GM19372 (cell line): Measurements from ENCODE around the gene TEX29.

ENCODE experiments used
- ATAC-seq: cut with Tn5 transposase; IDR thresholded peaks from one replicate; pipeline ENCODE4 v1.9.1; 2021; ENCODE audit warnings: mild to moderate bottlenecking, low read depth, moderate library complexity; ENCODE audit not compliant: unreplicated experiment

TEX29 gene

DNA sequence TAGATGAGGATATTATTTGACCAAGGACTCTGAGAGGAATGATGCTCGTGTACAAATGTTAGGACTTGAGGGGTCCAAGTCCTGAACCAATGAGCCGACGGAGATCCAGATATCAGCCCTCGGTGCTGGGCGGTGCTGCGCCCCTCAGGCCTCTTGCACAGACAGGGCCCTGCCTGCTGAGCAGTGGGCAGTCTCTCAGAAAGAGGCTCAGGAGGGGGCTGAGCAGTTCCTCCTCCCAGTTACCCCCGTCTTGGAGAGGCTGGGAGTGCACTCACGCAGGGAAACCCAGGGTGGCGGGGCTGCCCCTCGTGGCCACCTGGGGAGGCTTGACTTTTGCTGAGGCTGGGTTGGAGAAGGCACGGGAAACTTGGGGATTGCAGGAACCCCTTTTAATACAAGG is 18.4 kb downstream of the TEX29 start:
- no peak for ATAC-seq

DNA sequence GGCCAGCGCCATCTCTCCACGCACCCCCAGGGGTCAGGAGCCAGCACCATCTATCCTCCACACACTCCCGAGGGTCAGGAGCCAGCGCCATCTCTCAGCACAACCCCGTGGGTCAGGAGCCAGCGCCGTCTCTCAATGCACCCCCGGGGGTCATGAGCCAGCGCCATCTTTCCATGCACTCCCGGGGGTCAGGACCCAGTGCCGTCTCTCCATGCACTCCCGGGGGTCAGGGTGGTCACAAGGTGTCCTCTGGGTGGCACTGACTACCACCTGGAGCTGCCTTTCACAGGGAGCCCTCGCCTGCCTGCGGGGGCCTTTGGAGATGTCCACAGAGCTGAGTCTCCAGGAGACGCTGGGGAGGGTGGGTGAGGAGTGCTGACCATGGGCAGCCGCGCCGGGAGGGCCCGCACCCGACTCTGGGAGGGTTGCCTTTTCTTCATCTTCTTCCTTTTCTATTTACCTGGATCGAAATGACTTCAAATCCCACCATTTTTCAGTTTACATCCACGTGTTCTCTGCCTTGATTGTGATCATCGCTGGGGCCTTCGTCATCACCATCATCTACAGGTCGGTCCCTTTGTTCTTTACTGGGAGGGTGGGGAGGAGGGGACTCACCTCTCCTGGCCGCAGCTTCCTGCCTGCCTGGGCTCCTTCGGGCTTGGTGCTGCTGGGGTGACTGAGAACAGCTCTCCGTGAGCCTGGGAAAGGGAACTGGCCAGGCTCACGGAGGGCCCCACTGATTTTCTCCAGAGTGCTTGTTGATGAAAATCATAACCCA is 19.1 kb downstream of the TEX29 start:
- ATAC-seq: no peak

DNA sequence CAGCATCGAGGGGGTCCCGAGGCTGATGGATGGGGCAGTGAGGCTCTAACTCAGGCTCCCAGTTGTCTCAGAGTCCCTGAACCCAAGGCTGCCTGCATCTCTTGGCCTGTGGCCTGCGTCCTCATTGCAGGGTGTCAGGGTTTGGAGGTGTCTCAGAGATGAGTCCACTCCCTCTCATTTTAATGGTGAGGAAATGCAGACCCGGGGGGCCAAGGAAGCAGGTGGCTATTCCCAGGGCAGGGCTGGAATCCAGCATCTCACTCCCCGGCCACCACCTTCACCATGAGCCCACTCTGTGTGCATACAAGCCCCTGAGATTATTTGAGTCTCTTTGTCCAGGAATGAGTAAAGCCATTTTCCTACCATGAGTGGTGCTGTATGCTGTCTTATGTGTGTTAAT is 21.4 kb downstream of the TEX29 start:
- no peak for ATAC-seq

DNA sequence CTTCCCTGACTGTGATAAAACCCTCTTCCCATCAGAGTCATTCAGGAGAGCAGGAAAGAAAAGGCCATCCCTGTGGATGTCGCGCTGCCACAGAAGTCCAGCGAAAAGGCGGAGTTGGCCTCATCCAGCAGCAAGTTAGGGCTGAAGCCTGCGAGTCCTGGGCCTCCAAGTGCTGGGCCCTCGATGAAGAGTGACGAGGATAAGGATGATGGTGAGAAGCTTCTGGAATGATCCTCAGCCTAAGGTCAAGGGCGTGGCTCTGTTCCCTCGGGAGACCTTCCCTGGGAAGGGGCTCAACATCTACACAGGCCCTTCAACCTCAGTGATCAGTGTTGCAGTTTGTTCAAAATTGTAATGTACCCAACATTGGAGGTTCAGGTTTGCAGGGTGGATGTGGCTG is 22.3 kb downstream of the TEX29 start:
- no peak for ATAC-seq

DNA sequence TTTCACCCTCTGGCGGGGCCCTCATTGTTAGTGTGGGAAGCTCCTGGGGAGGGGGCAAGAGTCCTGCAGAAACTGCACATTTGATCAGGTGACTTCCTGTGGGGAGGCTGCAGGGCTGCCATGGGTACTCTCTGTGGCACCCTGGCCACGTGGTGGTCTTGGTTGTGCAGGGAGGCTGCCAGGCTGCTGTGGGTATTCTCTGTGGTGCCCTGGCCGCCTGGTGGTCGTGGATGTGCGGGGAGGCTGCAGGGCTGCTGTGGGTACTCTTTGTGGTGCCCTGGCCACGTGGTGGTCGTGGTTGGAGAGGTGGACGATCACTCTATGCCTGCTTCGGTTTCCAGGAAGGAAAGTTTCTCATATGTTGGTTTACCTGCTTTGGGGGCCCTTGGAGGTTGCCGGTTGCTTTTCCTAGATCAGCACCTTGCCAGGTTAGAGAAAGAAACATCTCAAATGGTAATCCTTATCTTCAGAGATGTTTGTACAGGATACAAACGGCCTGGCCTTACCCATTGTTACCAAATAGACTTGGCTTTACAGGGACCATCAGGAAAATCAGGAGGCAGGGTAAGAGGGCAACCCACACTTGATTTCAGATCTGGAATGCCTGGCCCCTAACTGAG is 22.9 kb downstream of the TEX29 start:
- no peak for ATAC-seq

DNA sequence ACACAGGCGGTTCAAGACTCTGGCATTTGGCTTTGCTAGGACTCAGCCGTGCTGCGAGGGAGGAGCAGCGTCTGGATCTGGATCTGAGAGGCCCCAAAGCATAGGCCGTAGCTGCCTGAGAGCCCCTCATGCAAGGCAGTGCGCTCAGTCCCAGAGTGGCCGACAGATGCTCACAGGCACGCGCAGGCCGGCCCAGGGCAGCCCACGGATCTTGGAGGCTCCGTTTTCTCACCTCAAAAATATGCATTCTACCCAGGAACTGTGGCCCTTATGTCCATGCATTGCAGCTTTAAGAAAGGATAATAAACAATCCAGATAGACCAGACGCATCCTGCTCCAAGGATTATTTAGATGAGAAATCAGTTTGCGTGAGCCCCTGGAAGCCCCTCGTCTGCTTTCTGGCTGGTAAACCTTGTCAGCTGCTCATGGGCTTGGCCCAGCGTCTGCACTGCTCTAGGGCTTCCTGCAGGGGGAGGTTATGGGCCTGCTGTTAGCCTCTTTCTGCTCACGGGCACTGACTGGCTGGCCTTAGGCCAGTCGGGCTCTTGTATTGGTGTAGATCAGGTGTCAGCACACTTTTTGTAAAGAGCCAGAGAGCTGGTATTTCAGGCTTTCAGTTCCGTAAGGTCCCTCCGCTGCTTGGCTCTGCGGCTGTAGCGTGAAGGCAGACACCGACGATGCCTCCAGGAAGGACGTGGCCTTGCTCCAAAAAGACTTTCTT is 24.2 kb downstream of the TEX29 start:
- no peak for ATAC-seq

DNA sequence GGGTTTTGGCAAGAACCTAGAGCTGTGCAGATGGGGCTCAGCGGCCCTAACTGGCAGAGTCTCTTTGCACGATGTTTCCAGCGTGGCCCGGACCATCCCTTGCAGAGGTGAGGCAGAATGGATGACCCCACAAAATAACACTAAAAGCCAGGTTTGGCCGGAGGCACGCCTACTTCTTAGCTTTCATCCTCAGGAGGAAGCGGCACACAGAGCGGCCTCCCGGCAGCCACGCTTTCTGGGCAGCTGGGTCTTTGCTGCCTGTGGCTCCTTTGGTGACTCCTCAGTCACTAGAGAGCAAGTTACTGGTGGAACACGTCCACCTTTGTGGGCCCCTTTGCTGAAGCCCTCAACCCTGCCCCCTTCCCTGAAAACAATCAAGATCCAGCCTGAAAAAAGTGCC is 25.2 kb downstream of the TEX29 start:
- no peak for ATAC-seq

DNA sequence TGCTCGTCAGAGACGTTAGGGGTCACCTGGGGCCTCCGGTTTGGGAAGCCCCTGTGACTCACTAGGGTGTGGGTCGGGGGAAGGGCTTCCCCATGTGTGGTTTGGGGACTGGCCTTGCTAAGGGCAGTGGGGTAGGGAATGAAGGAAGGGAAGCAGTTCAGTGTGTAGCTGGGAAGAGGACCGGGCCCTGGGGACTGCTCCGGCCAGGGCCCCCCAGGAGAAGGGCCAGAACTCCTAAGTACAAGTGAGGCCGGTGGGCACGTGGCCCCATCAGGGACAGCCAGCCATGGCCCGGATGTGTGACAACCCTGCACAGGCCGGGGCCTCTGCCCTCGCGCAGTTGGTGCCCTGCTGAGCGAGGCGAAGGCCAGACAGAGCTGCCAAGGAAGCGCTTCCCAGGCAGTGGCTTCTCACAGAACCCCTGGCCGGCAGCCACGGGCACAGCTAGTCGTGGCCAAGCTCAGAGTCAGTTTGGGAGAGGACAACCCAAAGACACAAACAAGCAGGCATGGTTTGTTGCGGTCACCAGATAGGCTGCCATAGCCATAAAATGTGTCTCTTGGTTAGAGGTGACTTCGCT is 25.7 kb downstream of the TEX29 start:
- ATAC-seq: no peak

DNA sequence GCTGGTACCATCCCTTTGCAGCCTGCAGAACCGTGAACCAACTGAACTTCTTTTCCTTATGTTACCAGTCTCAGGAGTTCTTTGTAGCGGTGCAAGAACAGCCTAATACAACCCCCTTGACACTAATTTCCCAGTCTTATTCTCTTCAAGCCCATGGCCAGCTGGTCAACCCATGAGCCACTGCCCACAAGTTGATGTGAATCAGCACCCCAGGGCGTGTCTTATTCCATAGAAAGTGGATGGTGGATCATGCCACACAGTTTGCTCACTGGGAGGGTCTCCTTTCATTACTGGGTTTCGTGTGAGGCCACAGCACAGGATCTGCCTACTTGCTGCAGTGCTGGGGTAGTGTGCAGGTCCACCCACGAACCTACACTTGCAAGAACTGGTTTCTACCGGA is 27.0 kb downstream of the TEX29 start:
- no peak for ATAC-seq

DNA sequence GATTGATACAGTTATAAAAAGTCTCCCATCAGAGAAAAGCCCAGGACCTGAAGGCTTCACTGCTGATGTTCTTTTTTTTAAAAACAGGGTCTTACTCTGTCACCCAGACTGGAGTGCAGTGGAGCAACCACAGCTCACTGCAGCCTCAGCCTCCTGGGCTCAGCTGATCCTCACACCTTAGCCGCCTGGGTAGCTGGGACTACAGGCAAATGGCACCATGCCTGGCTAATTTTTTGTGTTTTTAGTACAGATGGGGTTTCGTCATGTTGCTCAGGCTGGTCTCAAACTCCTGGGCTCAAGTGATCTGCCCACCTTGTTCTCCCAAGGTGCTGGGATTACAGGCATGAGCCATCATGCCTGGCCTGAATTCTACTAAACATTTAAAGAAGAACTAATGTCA is 33.1 kb downstream of the TEX29 start:
- ATAC-seq: no peak

DNA sequence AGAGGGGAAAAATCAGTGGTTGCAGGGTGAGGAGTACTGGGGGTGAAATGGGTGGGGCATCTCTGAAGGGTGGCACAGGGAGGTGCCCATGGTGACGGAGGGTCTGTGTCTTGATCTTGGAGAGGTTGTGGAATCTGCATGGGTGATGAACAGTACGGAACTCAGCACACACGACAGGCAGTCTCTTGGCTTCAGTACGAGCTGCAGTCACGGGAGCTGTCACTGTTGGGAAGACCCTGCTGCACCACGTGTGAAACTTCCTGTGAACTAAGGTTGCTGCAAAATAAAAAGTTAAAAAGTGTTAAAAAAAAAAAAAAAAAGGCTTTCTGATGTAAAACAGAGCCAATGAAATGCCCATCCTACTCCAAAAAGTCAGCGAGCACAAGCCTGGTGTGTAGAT is 34.3 kb downstream of the TEX29 start:
- ATAC-seq: no peak

DNA sequence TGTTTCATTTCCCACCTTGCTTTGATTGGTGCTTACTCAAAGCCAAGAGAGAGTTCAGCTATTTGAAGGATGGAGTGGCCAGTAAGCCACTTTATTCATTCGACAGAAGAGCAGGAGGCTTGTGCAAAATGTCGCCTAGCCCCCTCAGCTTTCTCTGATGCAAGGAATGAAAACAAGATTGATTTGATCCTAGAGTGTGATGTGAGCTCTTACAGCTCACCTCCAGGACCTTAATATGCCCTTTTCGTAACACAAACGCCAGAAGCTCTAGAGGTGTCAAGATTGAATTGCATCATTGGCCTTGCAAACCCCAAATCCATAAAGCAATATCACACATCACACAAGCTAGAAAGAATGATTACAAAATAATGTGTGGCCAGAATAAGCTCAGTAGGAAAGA is 36.4 kb downstream of the TEX29 start:
- no peak for ATAC-seq

DNA sequence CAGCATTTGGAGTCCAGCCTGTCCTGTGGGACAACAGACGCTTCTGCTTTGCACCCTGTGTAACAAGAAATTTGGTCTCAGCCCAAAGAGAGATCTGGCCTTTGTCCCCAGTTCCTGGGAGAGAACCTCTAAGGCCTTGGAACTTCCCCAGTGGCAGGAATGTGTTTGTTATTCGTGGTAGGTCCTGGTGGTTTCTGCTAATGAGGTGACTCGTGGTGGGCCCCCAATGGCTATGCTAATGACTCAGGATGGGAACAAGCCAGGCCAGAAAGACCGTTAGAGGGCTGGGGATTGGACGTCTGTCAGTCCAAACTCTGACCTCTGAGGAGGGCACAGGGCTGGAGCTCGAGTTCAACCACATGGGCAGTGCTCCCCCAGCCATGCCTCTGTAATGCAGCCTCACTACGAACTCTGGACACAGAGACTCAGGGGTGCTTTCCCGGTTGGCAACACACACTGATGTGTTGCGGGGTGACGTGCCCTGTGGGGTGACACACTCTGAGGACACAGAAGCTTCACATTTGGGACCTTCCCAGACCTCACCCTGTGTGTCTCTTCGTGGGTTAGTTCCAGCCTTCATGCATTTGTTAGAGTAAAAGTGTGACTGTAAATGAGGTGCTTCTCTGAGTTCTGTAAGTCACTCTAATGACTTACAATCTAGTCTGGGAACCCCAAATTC is 38.9 kb downstream of the TEX29 start:
- ATAC-seq: no peak

DNA sequence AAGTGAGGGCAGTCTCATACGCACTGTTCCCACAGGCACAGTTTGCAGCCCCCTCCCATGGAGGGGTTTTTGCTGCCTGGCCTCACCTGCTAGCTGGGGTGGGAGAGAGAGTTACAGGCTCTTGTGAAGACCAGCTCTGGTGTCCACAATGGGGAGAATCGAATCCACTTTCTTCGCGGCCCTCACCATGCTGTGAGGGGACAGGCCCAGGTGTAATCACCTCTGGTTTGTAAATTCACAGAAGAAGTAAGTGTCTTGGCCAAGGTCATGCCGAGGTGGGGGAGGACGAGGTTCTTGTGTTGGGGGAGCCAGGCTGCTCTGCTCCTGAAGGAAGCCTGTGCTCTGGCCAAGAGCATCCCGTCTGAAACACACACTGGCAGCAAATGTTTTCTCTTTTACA is 39.5 kb downstream of the TEX29 start:
- ATAC-seq: no peak

DNA sequence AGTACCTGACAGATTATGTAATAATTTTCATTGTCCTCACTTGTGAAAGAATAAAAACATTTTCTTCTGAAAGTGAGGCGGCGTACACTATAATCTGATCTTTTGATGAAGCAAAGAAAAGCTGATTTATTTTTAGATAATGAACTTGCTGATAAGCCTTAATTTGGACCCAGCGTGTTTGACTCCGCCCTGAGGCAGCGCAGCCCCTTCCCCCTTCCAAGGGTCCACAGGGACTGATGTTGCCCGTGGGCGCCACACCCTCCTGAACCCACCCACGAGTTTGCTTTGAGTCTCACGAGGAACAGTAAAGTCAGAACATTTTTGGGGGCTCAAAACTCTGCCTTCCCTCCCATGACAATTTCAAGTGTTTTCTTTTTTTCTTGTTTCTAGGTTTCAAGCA is 40.0 kb downstream of the TEX29 start:
- no peak for ATAC-seq

DNA sequence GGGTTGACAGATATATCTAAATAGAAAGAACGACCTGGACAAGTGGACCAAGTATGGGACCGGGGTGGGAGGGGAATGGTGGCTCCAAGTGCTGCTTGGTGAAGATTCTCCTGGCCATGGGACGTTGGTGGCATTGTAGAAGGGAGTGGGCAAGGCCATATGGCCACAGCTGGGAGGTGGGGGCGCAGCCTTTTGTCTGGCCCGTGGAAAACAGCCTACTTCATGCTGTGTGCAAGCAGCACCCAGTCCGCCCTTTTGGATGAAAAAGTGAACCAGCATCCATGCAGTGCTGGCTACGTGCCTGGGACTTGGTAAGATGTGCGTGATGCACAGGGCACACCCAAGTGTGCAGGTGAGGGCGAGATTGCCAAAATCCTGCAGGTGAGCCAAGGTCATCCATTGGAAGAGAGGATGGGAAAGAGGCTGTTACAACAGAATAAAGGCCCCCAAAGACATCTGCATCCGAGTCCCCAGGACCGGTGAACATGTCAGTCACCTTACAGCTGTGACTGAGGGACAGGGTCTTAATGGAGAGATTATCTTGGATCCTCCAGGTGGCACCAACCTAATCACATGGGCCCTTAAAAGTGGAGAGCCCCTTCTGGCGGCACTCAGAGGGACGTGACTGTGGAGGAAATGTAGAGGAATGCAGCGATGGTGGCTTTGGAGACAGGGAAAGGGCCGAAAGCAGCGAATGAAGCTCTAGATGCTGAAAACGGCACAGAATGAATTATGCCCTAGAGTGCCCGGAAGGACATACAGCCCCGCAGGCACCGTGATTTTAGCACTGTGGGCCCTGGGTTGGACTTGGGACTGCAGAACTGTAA is 40.8 kb downstream of the TEX29 start:
- ATAC-seq: no peak

DNA sequence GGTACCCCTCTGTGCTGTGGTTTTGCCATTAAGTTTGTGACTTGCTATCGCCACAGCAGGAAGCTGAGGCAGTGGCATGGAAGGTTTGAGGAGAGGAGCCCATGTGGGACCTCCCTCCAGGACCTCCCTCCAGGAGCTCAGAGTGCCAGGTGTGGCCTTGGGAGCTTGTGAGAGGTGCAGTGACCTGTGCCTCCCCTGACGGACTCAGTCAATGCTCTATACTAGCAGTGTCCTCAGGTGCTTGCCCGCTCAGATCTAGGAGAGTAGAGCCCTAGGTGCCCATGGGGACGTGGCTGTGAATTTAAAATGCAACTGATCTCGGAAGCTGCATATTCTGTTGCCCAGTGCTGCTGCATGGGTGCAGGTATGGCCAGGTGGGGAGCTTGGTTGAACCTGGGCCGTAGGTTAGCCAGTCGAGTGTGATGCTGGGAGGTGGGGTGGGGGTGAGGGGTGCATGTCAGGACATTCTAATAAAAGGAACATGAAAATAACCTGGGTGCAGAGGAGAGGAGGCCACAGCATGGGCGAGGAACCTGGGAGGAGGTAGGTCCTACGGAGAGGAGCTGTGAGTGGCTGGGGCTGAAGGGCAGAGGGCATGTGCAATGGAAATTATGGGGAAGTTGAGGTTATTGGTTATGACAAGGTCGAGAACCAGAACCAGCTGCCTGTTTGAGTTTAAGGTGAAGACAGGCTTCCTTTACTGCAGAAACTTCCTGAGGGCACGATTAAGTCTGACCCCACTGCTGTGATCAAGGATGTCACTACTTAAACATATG is 41.6 kb downstream of the TEX29 start:
- ATAC-seq: no peak

DNA sequence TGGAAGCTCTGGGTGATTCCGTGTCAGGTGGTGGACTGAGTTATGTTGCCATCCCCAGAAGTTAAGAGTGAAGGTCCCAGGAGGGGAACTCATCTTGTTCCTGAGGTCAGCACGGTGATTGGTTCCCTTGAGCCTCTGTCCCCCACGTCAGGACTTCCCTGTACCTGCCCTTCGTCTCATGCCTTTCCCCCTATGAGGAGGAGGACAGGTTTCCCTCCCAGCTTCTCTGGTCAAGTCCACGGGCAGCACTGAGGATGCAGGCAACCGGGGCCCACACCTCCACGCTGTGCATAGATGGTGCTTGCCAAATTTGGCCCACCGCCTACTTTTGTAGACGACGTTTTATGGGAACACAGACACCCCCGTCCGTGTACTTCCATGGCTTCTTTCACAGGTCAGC is 42.7 kb downstream of the TEX29 start:
- ATAC-seq: no peak

DNA sequence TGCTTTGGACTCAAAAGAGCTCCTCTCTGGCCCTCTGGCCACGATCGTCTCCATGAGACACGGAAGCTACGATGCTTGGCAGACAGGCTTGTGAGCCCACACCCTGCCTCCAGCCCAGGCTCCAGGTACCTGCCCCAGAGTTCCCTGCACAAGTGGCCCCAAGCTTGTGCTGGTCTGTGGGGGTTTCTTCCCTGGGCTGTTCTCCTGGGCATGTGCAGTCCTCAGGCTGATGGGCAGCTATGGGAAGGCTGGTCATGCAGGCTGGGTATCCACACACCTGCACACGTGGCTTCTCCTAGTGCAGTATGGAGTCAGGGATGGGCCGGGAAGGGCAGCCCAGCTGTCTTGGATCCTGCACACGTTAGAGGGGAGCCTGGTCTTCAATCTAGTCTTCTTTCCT is 43.1 kb downstream of the TEX29 start:
- ATAC-seq: no peak
